HG02973 (cell line): ENCODE results near the gene DYNLT2.

Experiments used
- ATAC-seq: cut with Tn5 transposase; IDR thresholded peaks from one replicate; pipeline ENCODE4 v1.9.1; 2021; ENCODE audit warnings: moderate library complexity; ENCODE audit not compliant: unreplicated experiment

DYNLT2 gene

GRCh38 chr6:169751242-169752073, at the start of gene DYNLT2, which contains the start of gene ERMARD:
TSS of gene DYNLT2 (minus strand) at chr6:169751572. CDS start at chr6:169751458, 114 bp downstream.
TSS of gene ERMARD (plus strand) at chr6:169751622. CDS start at chr6:169751658, 36 bp downstream.
- peak; percentile 95 for ATAC-seq

GRCh38 chr6:169800668-169801395, 49.5 kb upstream of the DYNLT2 start:
- no peak for ATAC-seq

- ATAC-seq, result no peak
Observed at GRCh38 chr6:169800116-169800667, 48.8 kb upstream of the DYNLT2 start.

- ATAC-seq, result no peak
Observed at GRCh38 chr6:169799474-169799926, 48.1 kb upstream of the DYNLT2 start.

- no peak for ATAC-seq
Observed at GRCh38 chr6:169798764-169799473, 47.5 kb upstream of the DYNLT2 start.

- ATAC-seq, result no peak
Observed at GRCh38 chr6:169795196-169795595, 43.8 kb upstream of the DYNLT2 start.

GRCh38 chr6:169794317-169795055, 43.1 kb upstream of the DYNLT2 start:
- no peak for ATAC-seq

- no peak for ATAC-seq
Observed at GRCh38 chr6:169793408-169793807, 42.0 kb upstream of the DYNLT2 start.

- ATAC-seq, result no peak
Observed at GRCh38 chr6:169792306-169793015, 41.1 kb upstream of the DYNLT2 start.

- no peak for ATAC-seq
Observed at GRCh38 chr6:169791721-169792131, 40.4 kb upstream of the DYNLT2 start.

GRCh38 chr6:169789944-169790927, 38.9 kb upstream of the DYNLT2 start:
- ATAC-seq, result peak; percentile 97

GRCh38 chr6:169789146-169789943, 38.0 kb upstream of the DYNLT2 start:
- ATAC-seq, result no peak

- no peak for ATAC-seq
Observed at GRCh38 chr6:169788809-169789145, 37.4 kb upstream of the DYNLT2 start.

GRCh38 chr6:169787797-169788196, 36.4 kb upstream of the DYNLT2 start:
- no peak for ATAC-seq

GRCh38 chr6:169786349-169786748, 35.0 kb upstream of the DYNLT2 start:
- no peak for ATAC-seq

GRCh38 chr6:169785566-169785965, 34.2 kb upstream of the DYNLT2 start:
- ATAC-seq, result no peak

- ATAC-seq, result no peak
Observed at GRCh38 chr6:169784821-169785340, 33.5 kb upstream of the DYNLT2 start.
